Body of pancreas (tissue), 4 donors: ENCODE results near the gene CCDC27.

ENCODE experiments used
- CTCF ChIP-seq, 7 experiments: fragments of 450-650 bp in 4 of 7; fragments of 200-600 bp in 3 of 7; sonication (generic) in 3 of 7; IDR thresholded peaks; one replicate each; pipeline ENCODE4 v1.5.1; 2016 to 2019; ENCODE audit warnings: antibody characterized with exemption in 7 of 7
- POLR2A ChIP-seq, 3 donors: fragments of 450-650 bp; IDR thresholded peaks; one replicate each; pipeline ENCODE4 v1.6.1; 2016; ENCODE audit warnings: antibody characterized with exemption in 3 of 3, mild to moderate bottlenecking in 2 of 3

- TF ChIP-seq POLR2A (IDR thresholded peaks at IDR 0.05) (no peak), CTCF (IDR thresholded peaks at IDR 0.05) (no peak)
Measured at GRCh38 chr1:3717041-3717714, 35.1 kb upstream of the CCDC27 start.
